Left lung (tissue), 10 donors: ENCODE results near the gene F2RL1. TPM values are rescaled to one million over a fixed set of nuclear protein-coding genes. Genes with fewer than 3 reads are reported as not detected.
"Not testable (repeated sequence)": the region's sequence is repeated elsewhere in the genome, so short reads cannot be mapped to it uniquely, and the experiment has no call there.

ENCODE experiments used
- ATAC-seq: fragments of 200-7000 bp; cut with Tn5 transposase; one replicate; pipeline ENCODE4 v1.9.1; 2020; ENCODE audit warnings: moderate library complexity
- DNase-seq, 4 donors: peaks; one replicate each; pipeline ENCODE4 v3.0.0-alpha.2; 2013 to 2020
- H3K27ac ChIP-seq, 2 donors: fragments of 200-600 bp; sonication (generic) in 1 of 2; one replicate each; pipeline versions ENCODE4 v1.5.0 to v1.8.0; 2020 to 2021
- H3K27me3 ChIP-seq, 2 donors: fragments of 200-600 bp; sonication (generic) in 1 of 2; one replicate each; pipeline versions ENCODE4 v1.5.0 to v1.8.0; 2020 to 2021
- H3K36me3 ChIP-seq, 2 donors: fragments of 200-600 bp; sonication (generic) in 1 of 2; one replicate each; pipeline versions ENCODE4 v1.5.0 to v1.8.0; 2020 to 2021
- H3K4me1 ChIP-seq, 2 donors: fragments of 200-600 bp; one replicate each; pipeline ENCODE4 v1.8.0; 2021
- H3K4me3 ChIP-seq, 2 donors: fragments of 200-600 bp; sonication (generic) in 1 of 2; one replicate each; pipeline versions ENCODE4 v1.5.0 to v1.8.0; 2020 to 2021; ENCODE audit warnings: mild to moderate bottlenecking in 1 of 2
- H3K9me3 ChIP-seq, 2 donors: fragments of 200-600 bp; sonication (generic) in 1 of 2; one replicate each; pipeline versions ENCODE4 v1.5.0 to v1.8.0; 2020 to 2021
- intact Hi-C, 2 donors: fragments of 100-400 bp; cut with DNase I; formaldehyde crosslinking; loops; one replicate each; pipeline versions ENCODE4 v1.11.2 to v1.14.2; 2022
- polyA plus RNA-seq, 6 donors: library from polyadenylated mRNA; unstranded; fragments of 120-200 nt; gene quantifications; one replicate each; pipeline ENCODE4 v1.2.1, GENCODE V29; 2013; ENCODE audit not compliant: insufficient read length in 6 of 6
- total RNA-seq, 2 donors: library from RNA; stranded (reverse); fragmentation: NEBNext Ultra II Directional; extraction: Animal tissue kit (Norgen Biotek cat#: 25700); gene quantifications; one replicate each; pipeline ENCODE4 v1.2.1, GENCODE V29; 2021
- TF ChIP-seq, protein P1 (sequence below), 2 donors: fragments of 200-600 bp; sonication (generic) in 1 of 2; IDR thresholded peaks; one replicate each; pipeline versions ENCODE4 v1.5.0 to v1.8.0; 2021; ENCODE audit warnings: antibody characterized with exemption in 2 of 2
- donor health status: DM: no; HTN: yes; CAD: no.
- donor health status: DM: no; HTN: no; CAD: no.

The F2RL1 gene
- total and polyA plus RNA-seq, 8 donors = 6.5 to 12.0 (median 8.5) TPM

DNA sequence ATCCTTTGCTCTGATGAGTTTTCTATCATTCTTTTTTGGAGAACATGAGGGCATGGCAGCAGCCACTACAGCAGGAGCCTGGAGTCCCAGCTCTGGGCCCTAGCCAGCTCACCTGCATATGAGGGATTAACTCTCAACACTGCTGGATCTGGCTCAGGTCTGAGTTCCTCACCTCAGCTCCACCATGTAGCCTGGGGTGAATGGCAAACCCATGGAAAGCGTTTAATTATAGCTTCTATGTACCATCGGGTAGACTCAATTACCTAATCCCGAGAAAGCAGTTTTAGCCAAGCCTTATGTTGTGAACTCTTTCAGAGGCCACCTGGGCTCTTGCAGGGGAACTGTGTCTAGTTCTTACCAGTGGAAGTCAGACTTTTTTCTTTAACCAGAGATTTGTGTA lies 27.1 kb downstream of the F2RL1 start:
- Histone ChIP-seq H3K4me3 (no peak overlapping the region), H3K4me1 (peaks cover 0 to 15% of the 10 kb centered on the region in 2 donors), H3K9me3 (no peaks in the 10 kb centered on the region), H3K36me3 (no peaks in the 10 kb centered on the region), H3K27me3 (no peaks in the 10 kb centered on the region), H3K27ac (no peak overlapping the region)
- intact Hi-C loops = no loop called here
- ATAC-seq = no peak
- TF ChIP-seq, protein P1, sequence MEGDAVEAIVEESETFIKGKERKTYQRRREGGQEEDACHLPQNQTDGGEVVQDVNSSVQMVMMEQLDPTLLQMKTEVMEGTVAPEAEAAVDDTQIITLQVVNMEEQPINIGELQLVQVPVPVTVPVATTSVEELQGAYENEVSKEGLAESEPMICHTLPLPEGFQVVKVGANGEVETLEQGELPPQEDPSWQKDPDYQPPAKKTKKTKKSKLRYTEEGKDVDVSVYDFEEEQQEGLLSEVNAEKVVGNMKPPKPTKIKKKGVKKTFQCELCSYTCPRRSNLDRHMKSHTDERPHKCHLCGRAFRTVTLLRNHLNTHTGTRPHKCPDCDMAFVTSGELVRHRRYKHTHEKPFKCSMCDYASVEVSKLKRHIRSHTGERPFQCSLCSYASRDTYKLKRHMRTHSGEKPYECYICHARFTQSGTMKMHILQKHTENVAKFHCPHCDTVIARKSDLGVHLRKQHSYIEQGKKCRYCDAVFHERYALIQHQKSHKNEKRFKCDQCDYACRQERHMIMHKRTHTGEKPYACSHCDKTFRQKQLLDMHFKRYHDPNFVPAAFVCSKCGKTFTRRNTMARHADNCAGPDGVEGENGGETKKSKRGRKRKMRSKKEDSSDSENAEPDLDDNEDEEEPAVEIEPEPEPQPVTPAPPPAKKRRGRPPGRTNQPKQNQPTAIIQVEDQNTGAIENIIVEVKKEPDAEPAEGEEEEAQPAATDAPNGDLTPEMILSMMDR (IDR thresholded peaks at IDR 0.05) = no peak
- DNase-seq = no peak

GRCh38 chr5:76849419-76850291 lies 30.8 kb downstream of the F2RL1 start, which contains the start of gene S100Z:
Gene S100Z, plus strand, starts transcription at chr5:76850014. Its CDS starts 25,346 bp downstream, at chr5:76875360.
- intact Hi-C loops = no loop called here
- Histone ChIP-seq H3K4me1 (peaks cover 0 to 47% of the 10 kb centered on the region in 2 donors), H3K9me3 (no peaks in the 10 kb centered on the region), H3K36me3 (no peaks in the 10 kb centered on the region), H3K27ac (peak within 1 kb of the TSS in 1 of 2 donors; percentile 88), H3K4me3 (no peak within 1 kb of the TSS), H3K27me3 (no peaks in the 10 kb centered on the region)
- ATAC-seq = no peak
- no peak for DNase-seq
- TF ChIP-seq, protein P1 (IDR thresholded peaks at IDR 0.05) = no peak

- peaks cover 0 to 57% of the 10 kb centered on the region in 2 donors for H3K4me1 ChIP-seq
- TF ChIP-seq, protein P1 (IDR thresholded peaks at IDR 0.05) = no peak
- H3K9me3 ChIP-seq = no peaks in the 10 kb centered on the region
- intact Hi-C loops = no loop called here
- ATAC-seq = no peak
- peak overlapping the region in 1 of 2 donors; percentile 88 for H3K27ac ChIP-seq
- no peaks in the 10 kb centered on the region for H3K27me3 ChIP-seq
- no peak overlapping the region for H3K4me3 ChIP-seq
- no peaks in the 10 kb centered on the region for H3K36me3 ChIP-seq
- no peak for DNase-seq
These were observed 31.8 kb downstream of the F2RL1 start for GRCh38 chr5:76850543-76851145.

GRCh38 chr5:76851728-76852369 lies 33.0 kb downstream of the F2RL1 start:
- Histone ChIP-seq H3K27me3 (no peaks in the 10 kb centered on the region), H3K4me1 (peaks cover 0 to 69% of the 10 kb centered on the region in 2 donors), H3K4me3 (no peak overlapping the region), H3K36me3 (no peaks in the 10 kb centered on the region), H3K27ac (peak overlapping the region in 1 of 2 donors; percentile 88), H3K9me3 (no peaks in the 10 kb centered on the region)
- peak; percentile 18 for ATAC-seq
- intact Hi-C loops = no loop called here
- TF ChIP-seq, protein P1 (IDR thresholded peaks at IDR 0.05) = no peak
- no peak for DNase-seq

DNA sequence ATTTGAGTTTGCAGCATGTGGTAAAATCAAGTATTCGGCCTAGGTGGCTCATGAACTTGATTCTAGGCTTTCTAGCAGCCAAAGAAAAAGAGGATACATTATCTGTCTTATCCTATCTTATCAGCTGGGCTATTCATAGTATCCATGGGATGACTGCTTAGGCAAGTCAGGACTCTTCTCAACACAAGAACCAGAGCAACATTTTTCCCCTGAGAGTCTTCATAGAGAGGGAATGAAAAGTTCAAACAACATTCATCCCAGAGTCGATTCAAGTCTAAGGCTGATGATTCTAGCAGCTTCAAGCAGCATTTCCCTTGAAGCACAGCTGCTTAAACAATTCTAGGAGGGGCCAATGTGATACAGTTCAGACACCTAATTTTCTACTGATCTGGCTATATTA lies 33.9 kb downstream of the F2RL1 start:
- Histone ChIP-seq H3K4me1 (peaks cover 0 to 79% of the 10 kb centered on the region in 2 donors), H3K36me3 (no peaks in the 10 kb centered on the region), H3K27ac (peak overlapping the region in 1 of 2 donors; percentile 14), H3K4me3 (no peak overlapping the region), H3K27me3 (no peaks in the 10 kb centered on the region), H3K9me3 (no peaks in the 10 kb centered on the region)
- intact Hi-C loops = no loop called here
- DNase-seq = no peak
- ATAC-seq = no peak
- TF ChIP-seq, protein P1 (IDR thresholded peaks at IDR 0.05) = no peak

DNA sequence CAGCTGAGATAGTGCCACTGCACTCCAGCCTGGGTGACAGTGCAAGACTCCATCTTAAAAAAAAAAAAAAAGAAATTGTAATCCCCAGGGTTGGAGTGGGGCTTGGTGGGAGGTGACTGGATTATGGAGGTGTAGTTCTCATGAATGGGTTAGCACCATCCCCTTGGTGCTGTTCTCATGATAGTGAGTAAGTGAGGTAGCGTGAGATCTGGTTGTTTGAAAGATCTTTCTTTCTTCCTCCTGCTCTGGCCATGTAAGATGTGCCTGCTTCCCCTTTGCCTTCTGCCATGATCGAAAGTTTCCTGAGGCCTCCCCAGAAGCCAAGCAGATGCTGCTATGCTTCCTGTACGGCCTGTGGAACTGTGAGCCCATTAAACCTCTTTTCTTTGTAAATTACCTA lies 34.9 kb downstream of the F2RL1 start:
- not testable (repeated sequence) for ATAC-seq
- H3K4me1 ChIP-seq = peaks cover 0 to 80% of the 10 kb centered on the region in 2 donors

More for the DNA sequence above, 34.9 kb downstream of the F2RL1 start:
- H3K4me3 ChIP-seq, H3K9me3 ChIP-seq, intact Hi-C loops, H3K27me3 ChIP-seq, DNase-seq, H3K36me3 ChIP-seq: not testable (repeated sequence)
- peak overlapping the region in 1 of 2 donors; percentile 92 for H3K27ac ChIP-seq
